NOMO-1 treated with DMSO at 0.1 percent for 48 hours (cell line): Measurements from ENCODE around the gene ZNF501.

Experiments used
- DNase-seq: peaks from one replicate; lab custom pipeline; 2025; ENCODE audit not compliant: unreplicated experiment; lab: John Stamatoyannopoulos, UW

ZNF501 gene

DNA sequence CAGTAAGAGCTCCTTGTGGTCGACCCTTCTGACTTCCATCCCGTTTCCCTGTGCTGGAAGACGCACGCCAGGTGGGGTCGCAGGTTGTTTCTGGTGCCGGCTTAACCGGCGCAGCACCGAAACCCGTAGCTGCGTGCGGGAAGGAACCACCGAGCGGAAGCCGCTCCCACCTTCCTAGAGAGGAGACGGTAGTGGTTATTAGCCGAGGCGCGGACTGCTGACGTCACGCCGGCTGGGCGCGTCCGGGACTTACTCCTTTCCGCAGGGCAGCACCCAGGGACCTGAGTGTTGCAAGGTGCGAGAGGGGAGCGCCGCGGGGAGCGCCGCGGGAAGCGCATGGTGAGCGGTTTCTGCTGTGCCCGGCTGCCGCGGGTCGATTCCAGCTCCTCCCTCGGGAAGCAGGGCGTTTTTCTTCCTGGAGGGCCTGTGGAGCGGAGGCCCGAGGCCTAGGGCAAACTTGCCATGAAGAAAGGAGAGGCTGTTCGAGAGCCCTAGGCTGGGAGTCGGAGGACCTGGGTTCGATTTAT, at the start of gene ZNF501:
TSS of gene ZNF501 (plus strand) at position 252 of the 527 bp plus-strand sequence. CDS start 4,787 bp downstream, outside the sequence.
- DNase-seq: peak; percentile 43

DNA sequence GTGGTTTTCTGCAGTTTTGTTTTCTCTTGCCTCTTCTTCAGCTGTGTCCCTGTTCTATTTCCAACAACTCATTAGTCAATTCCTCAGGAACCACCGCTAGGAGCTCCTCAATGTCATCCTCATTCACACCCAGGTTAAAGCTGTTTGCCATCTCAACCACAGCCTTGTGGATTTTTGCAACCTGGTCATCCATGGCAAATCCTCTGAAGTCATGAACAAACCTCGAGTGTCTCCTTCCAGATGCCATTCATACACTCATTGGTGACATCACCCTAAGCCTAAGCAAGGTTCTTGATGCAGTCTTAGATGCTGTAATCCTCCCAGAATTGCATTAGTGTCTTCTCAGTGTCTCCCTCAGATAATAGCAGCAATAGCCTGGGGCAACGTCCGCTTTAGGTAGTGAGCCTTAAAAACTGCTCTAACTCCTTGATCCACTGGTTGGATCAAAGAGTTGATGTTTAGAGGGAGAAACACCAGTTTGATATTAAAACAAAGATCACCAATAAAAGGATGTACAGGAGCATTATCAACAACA, 48.4 kb upstream of the ZNF501 start:
- no peak for DNase-seq

DNA sequence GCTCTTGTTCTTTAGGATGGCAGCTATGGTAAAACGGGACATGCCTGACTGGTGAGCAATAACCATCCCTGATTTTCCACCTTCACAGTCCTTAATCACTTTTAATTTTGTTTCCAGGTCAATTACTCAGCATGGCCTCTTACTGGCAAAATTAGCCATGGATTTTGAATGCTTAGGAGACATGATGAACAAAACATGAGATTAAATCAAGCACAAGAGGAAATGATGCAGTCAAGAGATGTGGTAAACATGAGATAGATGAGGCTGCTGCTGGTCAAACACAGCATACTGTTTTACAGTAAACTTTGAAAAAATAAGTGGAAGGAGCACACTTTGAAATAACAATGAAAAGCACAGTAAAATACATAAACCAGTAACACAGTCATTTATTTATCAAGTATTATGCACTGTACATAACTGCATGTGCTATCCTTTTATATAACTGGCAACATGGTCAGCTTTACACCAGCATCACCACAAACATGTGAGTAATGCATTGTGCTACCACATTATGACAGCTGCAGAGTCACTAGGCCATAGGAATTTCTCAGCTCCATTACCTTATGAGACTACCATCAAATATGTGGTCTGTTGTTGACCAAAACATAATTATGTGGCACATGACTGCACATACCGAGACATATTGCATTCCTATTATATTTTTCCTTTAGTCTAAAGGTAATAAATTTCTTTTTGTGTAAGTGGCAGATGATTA, 47.1 kb upstream of the ZNF501 start:
- DNase-seq: no peak

DNA sequence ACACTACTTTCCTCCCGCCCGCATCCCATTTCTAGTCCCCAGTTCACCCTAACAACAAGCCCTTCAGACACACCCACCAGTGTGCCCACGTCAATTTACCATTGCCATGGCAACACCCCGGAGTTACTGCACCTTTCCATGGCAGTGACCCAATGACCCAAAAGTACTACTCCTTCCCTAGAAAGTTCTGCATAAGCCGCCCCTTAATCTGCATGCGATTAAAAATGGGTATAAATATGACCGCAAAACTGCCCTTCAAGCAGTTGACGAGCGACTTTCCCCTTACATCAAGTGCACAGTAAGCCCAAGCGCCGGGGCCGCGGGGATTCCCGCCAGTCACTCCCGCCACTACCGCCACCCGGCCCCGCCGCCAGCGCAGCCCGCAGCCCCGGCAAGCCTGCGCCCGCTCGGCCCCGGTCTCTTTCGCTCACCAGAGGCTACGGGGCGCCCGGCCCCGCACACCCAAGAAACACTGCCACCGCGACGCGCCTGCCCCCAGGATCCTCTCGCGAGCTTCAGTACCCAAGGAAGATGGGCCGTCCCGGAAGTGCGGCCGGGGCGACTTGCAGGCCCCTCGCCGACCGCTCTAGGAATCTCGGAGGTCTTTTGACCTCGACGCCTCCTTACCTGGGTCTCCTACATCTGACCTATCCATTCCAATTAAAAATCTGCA, 44.2 kb upstream of the ZNF501 start:
- DNase-seq: peak; percentile 64

DNA sequence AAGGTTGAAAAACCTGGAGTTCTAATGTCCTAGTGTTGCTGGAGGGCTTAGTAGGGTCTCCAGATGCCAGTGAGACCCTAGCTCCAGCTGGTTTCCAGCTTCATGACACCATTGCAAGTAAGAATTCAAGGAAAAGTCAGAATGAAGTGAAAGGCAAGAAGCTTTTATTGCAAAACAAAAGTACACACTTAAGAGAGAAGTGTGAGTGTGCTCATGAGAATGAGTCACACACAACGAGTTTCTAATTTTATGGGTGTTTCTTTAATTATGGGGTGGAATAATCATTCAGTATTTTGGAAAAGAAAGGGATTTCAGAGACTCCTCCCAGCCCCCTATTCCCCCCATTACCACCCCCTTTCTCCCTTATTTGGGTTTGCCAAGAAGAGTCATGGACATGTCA, 41.5 kb upstream of the ZNF501 start:
- DNase-seq: no peak

DNA sequence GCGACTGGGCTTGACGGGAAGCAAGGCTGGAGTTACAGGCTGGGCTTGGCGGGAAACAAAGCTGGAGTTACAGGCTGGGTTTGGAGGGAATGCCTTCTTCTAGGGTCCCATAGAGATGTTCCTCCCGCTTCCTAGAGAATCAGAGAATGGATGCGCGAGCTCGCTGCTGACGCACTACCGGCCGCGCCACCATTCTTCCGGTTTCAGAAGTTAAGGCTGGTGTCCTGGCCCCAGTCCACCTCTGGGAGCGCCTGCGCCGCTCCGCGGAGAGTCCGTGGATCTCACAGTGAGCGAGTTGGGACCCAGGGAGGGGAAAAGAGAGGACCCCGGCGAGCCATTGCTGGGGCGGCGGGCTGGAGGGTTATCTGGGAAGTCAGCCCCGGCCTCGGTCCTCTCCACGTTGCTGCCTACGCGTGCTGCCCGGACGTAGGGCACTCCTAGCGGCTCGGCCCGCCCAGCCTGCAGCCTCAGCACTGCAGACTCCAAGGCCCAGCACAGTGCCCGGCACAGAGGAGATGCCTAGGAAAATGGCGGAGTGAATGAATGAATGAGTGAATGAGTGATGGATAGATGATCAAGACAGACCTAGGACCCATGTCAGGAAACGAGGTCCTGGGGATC, 16.9 kb upstream of the ZNF501 start, which contains the start of gene ZNF502:
TSS of gene ZNF502 (plus strand) at position 206 of the 621 bp plus-strand sequence. CDS start 7,602 bp downstream, outside the sequence.
- no peak for DNase-seq

DNA sequence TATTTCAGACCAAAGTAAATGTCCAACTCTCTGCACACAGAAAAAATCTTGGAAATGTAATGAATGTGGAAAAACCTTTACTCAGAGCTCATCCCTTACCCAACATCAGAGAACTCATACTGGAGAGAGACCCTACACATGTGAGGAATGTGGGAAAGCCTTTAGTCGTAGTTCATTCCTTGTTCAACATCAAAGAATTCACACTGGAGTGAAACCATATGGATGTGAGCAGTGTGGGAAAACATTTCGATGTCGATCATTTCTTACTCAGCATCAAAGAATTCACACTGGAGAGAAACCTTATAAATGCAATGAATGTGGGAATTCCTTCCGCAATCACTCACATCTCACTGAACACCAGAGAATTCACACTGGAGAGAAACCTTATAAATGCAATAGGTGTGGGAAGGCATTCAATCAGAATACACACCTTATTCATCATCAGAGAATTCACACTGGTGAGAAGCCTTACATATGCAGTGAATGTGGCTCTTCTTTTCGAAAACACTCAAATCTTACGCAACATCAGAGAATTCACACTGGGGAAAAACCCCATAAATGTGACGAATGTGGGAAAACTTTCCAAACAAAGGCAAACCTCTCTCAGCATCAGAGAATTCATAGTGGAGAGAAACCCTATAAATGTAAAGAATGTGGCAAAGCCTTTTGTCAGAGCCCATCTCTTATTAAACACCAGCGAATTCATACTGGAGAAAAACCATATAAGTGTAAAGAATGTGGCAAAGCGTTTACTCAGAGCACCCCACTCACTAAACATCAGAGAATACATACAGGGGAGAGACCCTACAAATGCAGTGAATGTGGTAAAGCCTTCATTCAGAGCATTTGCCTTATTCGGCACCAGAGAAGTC, 8.0 kb upstream of the ZNF501 start:
- DNase-seq: no peak

DNA sequence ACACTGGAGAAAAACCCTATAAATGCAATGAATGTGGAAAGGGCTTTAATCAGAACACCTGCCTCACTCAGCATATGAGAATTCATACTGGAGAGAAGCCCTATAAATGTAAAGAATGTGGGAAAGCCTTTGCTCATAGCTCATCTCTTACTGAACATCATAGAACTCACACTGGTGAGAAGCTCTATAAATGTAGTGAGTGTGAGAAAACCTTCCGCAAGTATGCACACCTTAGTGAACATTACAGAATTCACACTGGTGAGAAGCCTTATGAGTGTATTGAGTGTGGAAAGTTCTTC, 7.4 kb upstream of the ZNF501 start:
- DNase-seq: no peak

DNA sequence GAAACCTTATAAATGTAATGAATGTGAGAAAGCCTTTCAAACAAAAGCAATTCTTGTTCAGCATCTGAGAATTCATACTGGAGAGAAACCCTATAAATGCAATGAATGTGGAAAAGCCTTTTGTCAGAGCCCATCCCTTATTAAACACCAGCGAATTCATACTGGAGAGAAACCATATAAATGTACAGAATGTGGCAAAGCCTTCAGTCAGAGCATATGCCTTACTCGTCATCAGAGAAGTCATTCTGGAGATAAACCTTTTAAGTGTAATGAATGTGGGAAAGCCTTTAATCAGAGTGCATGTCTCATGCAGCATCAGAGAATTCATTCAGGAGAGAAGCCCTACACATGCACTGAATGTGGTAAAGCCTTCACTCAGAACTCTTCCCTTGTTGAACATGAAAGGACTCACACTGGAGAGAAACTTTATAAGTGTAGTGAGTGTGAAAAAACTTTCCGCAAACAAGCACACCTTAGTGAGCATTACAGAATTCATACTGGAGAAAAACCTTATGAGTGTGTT, 5.3 kb downstream of the ZNF501 start:
- no peak for DNase-seq

DNA sequence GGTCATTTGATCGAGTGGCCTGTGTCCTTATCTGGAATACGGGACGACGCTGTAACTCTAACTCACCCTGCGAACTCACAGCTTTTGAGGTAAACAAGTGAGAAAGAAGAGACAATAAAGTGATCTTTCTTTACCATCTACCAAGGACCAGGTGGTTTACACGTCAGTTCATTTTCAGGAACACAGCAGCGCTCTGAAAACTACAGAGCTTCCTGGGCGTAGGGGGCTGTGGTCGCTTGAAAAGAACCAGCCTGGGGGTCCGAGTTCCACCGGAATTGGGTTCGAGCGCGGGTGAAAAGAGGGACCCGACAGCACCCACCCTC, 31.6 kb downstream of the ZNF501 start:
- DNase-seq: peak; percentile 6

DNA sequence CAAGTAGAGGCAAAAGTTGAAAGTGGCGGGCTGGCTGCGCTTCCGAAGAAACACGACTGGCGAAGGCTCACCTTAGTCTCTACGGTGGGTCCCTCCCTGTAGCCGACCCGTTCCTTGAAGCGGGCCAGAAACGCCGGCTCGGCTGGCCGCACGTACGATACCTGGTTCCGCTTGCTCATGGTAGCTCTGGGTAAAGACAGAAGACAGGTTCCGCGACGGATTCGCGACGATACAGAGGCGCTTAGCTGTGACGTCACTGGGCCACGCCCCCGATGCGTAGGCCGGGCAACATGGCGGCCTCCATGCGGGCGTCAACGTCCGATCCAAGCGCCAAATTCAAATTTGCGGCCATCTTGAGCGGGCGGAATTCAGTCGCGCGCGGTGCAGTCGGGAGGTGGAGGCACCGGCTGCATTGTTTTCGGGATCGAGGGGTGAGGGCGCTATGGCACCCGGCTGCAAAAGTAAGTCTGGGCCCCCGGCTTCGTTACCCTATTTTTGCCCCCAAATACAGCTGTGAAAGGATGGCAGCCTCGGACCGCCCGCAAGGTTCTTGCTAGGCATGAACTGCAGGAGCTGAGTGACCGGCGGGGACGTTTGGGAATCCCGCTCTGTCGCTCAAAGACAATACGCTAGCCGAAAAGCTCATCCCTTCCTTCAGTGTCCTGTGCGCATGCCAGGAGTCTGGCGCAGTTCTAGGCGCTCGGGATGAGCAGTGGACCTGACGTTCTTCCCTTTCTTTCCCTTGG, 32.2 kb downstream of the ZNF501 start, which contains the start of the genes KIAA1143 and KIF15:
TSS of gene KIAA1143 (minus strand) at position 196 of the 746 bp plus-strand sequence. CDS start at position 179, 17 bp downstream.
TSS of gene KIF15 (plus strand) at position 371 of the 746 bp plus-strand sequence. CDS start at position 443, 72 bp downstream.
- DNase-seq: peak; percentile 90

DNA sequence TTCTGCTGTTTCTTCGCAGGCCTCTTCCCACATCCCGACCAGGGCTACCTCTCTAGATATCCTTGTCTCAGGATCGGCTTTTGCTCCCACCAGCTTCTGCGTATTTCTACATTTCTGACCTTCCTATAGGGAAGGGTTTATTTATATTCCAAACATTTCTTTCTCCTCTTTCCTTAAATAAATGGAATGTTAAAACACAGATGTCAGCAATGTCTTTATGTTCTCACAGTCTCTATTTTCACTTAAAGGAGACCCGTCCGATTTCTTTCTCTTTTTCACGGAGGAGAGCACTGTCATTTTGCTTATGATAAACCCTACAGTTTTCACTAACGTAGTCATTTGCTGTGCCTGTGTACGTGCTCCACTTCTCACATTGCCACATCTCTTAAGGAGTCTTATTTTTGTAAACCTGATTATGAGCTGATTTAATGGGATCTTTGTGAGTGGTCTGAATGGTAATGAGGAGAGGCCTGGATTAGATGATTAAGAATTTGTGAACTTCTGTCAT, 32.8 kb downstream of the ZNF501 start:
- DNase-seq: peak; percentile 2

DNA sequence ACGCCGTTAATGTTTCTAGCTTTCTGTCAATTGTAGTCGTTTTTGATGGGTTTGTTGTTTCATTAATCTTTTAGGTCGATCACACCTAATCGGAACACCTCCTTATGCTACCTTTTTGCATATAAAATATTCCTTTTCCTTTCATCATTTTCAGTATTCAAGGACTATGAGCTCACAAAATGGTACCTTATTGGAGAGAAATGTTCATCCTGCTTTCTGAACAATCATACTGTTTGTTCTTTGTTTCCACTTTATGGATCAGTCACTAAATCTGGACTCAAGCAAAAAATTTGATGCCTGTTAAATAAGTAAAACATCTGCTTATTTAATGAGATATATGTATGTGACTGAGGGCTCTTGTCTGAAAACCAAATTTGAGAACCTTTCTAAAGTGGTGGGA, 33.3 kb downstream of the ZNF501 start:
- DNase-seq: no peak

DNA sequence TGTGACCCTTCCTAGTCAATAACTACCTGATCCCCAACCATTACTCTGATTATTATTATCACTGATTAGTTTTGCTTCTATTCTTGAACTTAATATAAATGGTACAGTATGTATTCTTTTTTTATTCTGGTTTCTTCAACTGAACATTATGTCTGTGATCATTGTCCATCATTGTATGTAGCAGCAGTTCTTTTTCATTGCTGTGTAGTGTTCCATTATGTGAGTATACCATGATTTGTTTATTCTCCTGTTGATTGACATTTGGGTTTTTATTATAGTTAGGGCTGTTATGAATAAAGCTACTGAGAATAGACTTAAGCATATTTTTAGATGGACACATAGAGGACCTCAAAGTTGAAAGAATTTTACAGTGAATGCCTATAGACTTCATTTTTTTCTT, 34.8 kb downstream of the ZNF501 start:
- no peak for DNase-seq

DNA sequence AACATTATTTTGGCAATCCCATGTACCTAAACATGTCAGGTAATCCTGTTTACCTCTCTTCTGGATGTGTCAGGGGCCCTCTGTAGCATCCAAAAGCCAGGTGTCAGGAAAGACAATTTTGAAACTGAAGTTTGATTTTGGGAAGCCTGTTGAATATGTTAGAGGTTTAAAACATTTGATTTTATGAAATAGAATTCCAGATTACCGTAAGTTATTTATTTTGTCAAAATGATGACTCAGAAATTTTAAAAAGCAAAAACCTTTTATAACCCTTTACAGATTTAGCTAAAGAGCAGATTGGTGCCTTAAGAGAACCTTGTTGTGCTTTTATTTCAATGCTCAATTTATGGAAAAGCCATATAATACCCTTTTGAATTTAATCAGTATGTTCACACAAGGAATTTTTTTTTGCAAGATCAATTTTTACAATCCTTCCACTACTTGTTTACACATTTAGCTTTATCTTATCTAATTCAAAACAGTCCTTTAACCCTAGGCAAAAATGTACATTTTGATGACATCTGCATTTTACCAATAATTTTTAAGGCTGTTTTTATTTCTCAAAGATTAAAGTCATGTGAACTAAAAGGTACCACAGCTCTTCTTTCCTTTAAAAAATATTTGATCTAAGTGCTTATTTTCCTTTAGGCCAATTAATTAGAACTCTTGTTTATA, 42.1 kb downstream of the ZNF501 start:
- DNase-seq: no peak

DNA sequence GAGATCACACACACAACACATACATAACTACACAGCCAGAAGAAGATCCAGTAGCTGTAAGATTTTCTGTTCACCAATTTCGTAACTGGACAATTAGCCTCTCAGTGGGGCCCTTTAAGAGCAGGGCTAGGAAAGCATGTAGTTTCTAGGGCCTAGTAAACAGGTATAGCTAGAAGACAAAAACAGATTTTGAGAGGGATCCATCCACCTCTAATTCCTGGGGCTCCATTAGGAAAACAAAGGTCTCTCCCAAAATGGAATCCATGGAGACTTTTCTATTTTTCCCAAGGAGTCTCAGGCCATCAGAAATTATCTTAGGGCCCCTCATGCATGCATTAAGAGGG, 42.6 kb downstream of the ZNF501 start:
- no peak for DNase-seq

DNA sequence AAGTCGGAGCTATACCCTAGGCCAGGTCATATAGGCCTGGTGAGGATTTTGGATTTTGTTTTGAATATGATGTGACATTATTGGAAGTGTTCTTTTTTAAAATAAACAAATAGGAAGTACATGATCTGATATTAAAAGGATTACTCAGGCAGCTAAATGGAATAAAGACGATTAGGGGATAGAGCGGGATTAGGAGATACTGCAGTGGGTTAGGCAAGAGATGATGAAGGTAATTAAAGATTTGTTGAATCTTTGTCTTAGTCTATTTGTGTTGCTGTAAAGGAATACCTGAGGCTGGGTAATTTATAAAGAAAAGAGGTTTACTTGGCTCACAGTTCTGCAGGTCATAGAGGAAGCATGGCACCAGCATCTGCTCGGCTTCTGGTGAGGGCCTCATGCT, 53.5 kb downstream of the ZNF501 start:
- DNase-seq: no peak
